ENCODE data around the gene EBF4. TPM values are rescaled to one million over a fixed set of nuclear protein-coding genes. Genes with fewer than 3 reads are reported as not detected.

The EBF4 gene
- total and polyA plus RNA-seq, 12 donors = 2.0 to 8.0 (median 3.7) TPM

DNA sequence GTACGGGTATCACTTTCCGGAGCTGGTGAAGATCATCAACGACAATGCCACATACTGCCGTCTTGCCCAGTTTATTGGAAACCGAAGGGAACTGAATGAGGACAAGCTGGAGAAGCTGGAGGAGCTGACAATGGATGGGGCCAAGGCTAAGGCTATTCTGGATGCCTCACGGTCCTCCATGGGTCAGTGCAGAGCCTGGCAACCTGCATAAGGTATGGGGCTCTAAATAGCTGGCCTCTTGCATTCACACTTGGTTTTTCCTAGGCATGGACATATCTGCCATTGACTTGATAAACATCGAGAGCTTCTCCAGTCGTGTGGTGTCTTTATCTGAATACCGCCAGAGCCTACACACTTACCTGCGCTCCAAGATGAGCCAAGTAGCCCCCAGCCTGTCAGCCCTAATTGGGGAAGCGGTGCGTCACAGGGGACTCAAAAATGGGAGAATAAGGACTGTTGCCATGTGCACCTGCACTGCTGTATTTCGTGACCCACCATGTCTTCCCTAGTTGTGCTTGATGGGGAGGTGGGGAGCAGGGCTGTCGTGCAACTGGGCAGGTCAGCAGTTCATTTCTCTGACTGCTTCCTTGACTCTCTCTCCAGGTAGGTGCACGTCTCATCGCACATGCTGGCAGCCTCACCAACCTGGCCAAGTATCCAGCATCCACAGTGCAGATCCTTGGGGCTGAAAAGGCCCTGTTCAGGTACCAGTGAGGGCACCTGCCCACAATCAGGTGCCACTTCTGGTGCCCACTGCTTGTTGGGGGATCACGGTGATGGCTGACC is 37.1 kb upstream of the EBF4 start:
- WGBS, 2 donors = 89 to 93% methylated on average over 17 of the region's 17 CpGs
- no peaks in the 10 kb centered on the region for H3K27me3 ChIP-seq
- ATAC-seq = no peak
- TF ChIP-seq, protein P1, sequence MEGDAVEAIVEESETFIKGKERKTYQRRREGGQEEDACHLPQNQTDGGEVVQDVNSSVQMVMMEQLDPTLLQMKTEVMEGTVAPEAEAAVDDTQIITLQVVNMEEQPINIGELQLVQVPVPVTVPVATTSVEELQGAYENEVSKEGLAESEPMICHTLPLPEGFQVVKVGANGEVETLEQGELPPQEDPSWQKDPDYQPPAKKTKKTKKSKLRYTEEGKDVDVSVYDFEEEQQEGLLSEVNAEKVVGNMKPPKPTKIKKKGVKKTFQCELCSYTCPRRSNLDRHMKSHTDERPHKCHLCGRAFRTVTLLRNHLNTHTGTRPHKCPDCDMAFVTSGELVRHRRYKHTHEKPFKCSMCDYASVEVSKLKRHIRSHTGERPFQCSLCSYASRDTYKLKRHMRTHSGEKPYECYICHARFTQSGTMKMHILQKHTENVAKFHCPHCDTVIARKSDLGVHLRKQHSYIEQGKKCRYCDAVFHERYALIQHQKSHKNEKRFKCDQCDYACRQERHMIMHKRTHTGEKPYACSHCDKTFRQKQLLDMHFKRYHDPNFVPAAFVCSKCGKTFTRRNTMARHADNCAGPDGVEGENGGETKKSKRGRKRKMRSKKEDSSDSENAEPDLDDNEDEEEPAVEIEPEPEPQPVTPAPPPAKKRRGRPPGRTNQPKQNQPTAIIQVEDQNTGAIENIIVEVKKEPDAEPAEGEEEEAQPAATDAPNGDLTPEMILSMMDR (IDR thresholded peaks at IDR 0.05) = no peak
- H3K4me3 ChIP-seq = no peak overlapping the region
- peaks cover 3 to 31% (median 25%) of the 10 kb centered on the region in 9 donors for H3K4me1 ChIP-seq
- no peak overlapping the region for H3K27ac ChIP-seq
- peaks cover 12 to 71% (median 63%) of the 10 kb centered on the region in 9 donors for H3K36me3 ChIP-seq
- intact Hi-C loops (cut with DNase I) = no loop called here
- no peaks in the 10 kb centered on the region for H3K9me3 ChIP-seq
- DNase-seq = no peak

DNA sequence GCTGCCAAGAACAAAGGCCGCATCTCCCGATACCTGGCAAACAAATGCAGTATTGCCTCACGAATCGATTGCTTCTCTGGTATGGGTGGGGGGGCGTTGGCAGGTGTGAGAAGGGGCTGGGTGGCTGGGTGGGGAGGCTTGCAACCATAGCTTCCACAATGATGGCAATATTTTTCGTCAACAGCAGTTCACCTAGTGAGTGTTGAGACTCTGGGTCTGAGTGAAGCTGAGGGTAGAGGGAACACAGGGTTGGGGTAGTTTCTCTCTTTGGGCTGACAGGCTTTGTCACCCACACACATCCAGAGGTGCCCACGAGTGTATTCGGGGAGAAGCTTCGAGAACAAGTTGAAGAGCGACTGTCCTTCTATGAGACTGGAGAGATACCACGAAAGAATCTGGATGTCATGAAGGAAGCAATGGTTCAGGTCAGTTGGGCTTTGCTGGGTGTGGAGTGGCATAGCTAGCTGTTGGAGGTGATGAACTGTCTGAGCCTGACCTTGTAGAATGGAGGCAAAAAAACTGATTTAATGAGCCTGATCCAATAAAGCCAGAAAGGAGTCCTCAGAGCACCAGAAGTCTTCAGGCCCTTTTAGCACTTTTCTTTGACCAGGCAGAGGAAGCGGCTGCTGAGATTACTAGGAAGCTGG is 36.0 kb upstream of the EBF4 start:
- Histone ChIP-seq H3K4me3 (no peak overlapping the region), H3K27ac (no peak overlapping the region), H3K4me1 (peaks cover 3 to 21% (median 19%) of the 10 kb centered on the region in 9 donors), H3K36me3 (peaks cover 12 to 81% (median 70%) of the 10 kb centered on the region in 9 donors), H3K27me3 (no peaks in the 10 kb centered on the region), H3K9me3 (no peaks in the 10 kb centered on the region)
- DNase-seq = no peak
- ATAC-seq = no peak
- 89 to 93% methylated on average over 12 of the region's 12 CpGs for WGBS, 2 donors
- intact Hi-C loops (cut with DNase I) = no loop called here
- TF ChIP-seq, protein P1 (IDR thresholded peaks at IDR 0.05) = no peak

DNA sequence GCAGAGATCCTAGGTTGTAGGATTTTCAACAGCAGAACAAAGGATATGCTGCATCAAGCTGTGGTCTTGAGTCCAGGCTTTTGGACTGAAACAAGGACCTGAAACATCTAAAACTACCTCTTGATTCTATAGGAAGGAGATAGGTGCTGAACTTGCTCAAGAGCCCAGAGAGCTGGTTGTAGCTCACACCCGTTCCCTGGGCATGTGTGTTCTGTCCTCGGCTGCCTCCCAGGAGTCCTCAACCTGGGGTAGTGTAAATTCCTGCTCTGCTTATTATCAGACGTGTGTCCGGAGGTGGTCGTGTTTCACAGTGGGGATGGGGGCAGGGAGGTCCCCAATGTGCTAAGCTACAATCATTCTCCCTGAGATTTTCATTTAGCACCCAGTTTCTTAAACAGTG is 35.3 kb upstream of the EBF4 start:
- TF ChIP-seq, protein P1 (IDR thresholded peaks at IDR 0.05) = no peak
- Histone ChIP-seq H3K27ac (no peak overlapping the region), H3K27me3 (no peaks in the 10 kb centered on the region), H3K4me1 (peaks cover 3 to 21% (median 17%) of the 10 kb centered on the region in 9 donors), H3K9me3 (no peaks in the 10 kb centered on the region), H3K36me3 (peaks cover 12 to 88% (median 74%) of the 10 kb centered on the region in 9 donors), H3K4me3 (no peak overlapping the region)
- DNase-seq (no peak), ATAC-seq (no peak)
- WGBS, 2 donors = 59 to 67% methylated on average over 5 of the region's 5 CpGs
- intact Hi-C loops (cut with DNase I) = no loop called here

DNA sequence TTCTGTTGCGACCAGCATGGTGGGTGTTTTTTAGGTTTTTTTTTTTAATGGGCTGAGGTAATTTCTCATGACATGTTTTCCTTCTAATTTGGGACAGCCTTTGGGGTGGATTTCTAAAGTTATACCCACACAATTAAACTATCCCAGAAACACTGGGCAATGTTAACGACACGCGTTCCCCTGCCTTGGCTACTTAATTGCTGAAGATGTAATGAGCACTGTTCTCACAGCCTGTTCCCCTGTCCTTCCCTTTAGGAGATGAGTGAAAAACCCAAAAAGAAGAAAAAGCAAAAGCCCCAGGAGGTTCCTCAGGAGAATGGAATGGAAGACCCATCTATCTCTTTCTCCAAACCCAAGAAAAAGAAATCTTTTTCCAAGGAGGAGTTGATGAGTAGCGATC is 34.9 kb upstream of the EBF4 start:
- H3K4me3 ChIP-seq = no peak overlapping the region
- DNase-seq = no peak
- intact Hi-C loops (cut with DNase I) = no loop called here
- TF ChIP-seq, protein P1 (IDR thresholded peaks at IDR 0.05) = no peak
- no peak overlapping the region for H3K27ac ChIP-seq
- H3K27me3 ChIP-seq = no peaks in the 10 kb centered on the region
- WGBS, 2 donors = 73 to 87% methylated on average over 5 of the region's 5 CpGs
- peaks cover 12 to 92% (median 74%) of the 10 kb centered on the region in 9 donors for H3K36me3 ChIP-seq
- H3K9me3 ChIP-seq = no peaks in the 10 kb centered on the region
- no peak for ATAC-seq
- peaks cover 3 to 25% (median 17%) of the 10 kb centered on the region in 9 donors for H3K4me1 ChIP-seq

Measured in heart right ventricle (tissue), 16 donors.